Lower leg skin (tissue), 3 donors: ENCODE data around the gene ROR1.

Source experiments
- CTCF ChIP-seq, 3 donors: fragments of 450-650 bp; IDR thresholded peaks; one replicate each; pipeline ENCODE4 v1.5.1; 2016; ENCODE audit warnings: antibody characterized with exemption in 3 of 3, mild to moderate bottlenecking in 3 of 3, moderate library complexity in 2 of 3
- POLR2A ChIP-seq, 2 donors: fragments of 450-650 bp; IDR thresholded peaks; one replicate each; pipeline ENCODE4 v1.6.1; 2016 to 2017; ENCODE audit warnings: antibody characterized with exemption in 2 of 2, mild to moderate bottlenecking in 1 of 2, moderate library complexity in 1 of 2

- TF ChIP-seq CTCF (IDR thresholded peaks at IDR 0.05) (no peak), POLR2A (IDR thresholded peaks at IDR 0.05) (no peak)
Measured at GRCh38 chr1:63886340-63886739, 112.5 kb downstream of the ROR1 start.
